Measurements from ENCODE around the gene GBX1. TPM values are rescaled to one million over a fixed set of nuclear protein-coding genes. Genes with fewer than 3 reads are reported as not detected.

Gene GBX1
- total RNA-seq, 1 donor from 2014 or later: not detected

DNA sequence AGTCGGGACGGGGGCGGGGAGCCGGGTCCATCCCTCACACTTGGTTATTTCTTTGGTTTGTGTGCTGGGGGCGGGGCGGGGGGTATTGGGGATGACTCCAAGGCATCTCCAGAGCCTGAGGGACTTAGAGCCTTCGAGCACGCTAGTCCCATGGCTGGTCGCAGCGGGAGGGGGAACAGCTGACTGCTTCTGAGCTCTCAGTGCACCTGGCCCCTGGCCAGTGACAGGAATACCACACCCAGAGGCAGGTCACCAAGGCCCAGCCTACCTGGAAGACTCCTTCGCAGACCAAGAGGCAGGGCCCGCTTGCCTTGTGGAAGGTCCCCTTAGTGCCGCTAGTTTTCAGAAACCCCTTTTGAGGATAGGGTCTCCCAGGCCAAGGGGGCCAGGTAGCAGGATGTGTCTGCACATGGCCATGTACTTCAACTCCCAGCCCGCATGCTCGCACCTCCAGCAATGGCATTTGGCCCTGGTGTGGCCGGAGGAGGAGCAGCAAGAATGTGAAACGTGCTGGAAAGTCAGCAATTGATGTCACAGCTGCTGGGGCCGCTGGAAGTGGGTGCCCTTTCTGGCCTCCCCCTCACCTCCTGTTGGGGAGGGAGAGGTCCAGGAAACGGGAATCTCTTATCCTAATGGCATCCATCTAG, 40.9 kb downstream of the GBX1 start:
- no peak for DNase-seq

DNA sequence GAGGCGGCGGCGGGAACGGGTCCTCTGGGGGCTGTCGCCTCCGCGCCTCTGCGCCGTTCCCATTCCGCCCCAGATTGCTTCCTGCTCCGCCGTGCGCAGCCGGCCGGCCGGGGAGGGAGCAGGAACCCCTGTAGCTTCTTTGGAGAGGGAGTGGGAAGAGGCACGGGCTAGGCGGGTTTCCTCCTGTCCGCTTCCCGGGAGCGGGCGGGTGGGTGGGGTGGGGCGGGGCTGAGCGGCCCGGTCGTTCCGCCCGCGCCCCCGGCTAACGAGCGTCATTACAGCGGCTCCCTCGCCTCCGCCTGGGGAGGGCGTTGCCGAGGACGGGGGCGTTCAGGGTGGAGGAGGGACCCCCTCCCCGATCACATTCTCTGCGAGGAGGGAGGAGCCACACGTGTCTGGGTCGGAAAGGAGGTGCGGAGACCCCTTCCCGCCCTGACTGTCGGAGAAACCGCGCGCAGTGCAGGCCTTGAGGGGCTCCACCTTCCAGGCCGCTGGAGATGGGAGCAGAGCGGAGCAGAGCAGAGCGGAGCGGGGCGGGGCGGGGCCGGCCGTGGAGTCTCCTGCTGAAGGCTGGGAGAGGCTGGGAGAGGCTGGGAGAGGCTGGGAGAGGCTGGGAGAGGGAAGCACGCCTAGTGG, 41.5 kb downstream of the GBX1 start:
- peak; percentile 65 for DNase-seq

DNA sequence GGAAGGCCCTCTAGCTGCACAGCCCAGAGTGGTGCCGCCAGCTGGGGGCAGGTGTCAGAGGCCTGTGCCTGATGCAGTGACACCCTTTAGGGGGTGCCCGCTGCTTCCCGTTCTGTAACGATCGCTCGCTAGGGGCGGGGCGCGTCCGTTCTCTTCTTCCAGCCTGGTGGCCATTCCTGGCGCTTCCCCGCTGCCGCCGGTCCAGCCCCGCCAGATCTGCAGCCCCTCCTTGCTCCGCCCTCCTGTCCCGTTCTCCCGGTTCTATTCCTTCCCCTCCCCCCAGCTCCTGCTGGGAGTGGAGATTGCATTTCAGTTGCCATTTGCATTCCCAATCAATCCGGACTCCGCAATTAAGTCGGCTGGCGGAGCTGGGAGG, 42.0 kb downstream of the GBX1 start:
- DNase-seq: peak; percentile 85

- no peak for DNase-seq
Observed at GRCh38 chr7:151124899-151125399, 42.5 kb downstream of the GBX1 start.

- no peak for DNase-seq
Observed at GRCh38 chr7:151124481-151124880, 43.0 kb downstream of the GBX1 start.

DNA sequence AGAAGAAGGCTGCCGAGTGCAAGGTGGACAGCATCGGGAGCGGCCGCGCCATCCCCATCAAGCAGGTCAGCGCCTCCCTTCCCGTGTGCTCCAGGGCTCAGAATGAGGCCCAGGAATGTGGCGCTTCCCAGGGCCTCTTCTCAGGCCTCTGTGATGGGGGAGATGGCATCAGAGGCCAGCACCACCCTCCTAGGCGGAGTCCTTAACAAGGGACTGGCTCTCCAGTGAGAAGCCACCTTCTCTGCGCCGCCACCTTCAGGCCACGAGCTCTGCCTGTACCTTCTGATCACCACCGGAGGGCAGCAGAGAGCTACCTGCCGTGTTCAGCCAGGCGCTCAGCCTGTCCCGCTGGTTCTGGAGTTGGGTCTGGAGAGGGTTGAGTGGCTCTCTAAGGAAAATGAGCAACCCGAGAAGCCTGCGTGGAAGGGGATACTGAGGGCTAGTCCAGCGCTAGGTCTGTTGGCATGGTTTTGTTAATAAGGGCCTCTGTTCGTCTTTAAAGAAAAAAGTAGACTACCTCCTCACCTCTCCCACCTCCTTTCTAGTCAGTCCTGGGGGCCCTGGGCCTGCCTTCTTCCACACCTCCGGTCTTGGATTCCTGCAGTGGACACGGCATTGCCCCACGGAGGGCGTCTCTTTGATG, 43.6 kb downstream of the GBX1 start:
- peak; percentile 94 for DNase-seq

- DNase-seq: no peak
Observed at GRCh38 chr7:151123158-151123821, 44.2 kb downstream of the GBX1 start.

DNA sequence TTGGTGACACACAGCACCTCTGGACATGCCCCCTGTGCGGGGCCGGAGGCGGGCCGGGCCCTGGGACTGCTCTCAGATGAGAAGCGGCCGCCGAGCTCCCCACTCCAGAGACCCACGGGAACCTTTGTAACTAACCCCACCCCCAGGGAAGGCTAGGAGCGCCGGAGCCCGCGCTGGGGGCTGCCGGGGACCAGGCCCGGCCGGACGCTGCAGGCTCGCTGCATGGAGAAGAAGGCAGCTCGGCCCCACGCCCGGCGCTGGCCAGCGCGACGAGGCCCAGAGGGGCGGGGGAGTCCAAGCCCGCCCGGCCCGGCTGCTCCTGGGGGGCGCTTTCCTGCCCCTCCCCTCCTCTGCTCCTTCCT, 44.7 kb downstream of the GBX1 start:
- DNase-seq: no peak

DNA sequence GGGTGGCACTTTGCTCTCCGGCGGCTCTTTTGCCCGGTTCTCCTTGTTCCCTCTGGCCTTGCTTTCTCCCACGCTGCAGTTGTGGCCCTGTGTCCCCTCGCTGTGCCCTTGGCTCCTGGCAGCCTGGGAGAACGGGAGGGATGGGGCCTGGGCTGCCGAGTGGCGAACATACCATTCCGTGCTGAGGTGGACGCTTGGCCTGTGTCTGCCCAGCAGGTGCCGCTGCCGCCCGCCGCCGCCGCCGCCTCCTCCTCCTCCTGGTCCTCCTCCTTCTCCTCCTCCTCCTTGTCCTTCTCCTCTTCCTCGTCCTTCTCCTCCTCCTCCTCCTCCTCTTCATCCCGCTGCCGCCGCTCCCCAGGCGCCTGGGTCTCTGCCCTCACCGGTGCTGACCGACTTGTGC, 45.2 kb downstream of the GBX1 start:
- no peak for DNase-seq

DNA sequence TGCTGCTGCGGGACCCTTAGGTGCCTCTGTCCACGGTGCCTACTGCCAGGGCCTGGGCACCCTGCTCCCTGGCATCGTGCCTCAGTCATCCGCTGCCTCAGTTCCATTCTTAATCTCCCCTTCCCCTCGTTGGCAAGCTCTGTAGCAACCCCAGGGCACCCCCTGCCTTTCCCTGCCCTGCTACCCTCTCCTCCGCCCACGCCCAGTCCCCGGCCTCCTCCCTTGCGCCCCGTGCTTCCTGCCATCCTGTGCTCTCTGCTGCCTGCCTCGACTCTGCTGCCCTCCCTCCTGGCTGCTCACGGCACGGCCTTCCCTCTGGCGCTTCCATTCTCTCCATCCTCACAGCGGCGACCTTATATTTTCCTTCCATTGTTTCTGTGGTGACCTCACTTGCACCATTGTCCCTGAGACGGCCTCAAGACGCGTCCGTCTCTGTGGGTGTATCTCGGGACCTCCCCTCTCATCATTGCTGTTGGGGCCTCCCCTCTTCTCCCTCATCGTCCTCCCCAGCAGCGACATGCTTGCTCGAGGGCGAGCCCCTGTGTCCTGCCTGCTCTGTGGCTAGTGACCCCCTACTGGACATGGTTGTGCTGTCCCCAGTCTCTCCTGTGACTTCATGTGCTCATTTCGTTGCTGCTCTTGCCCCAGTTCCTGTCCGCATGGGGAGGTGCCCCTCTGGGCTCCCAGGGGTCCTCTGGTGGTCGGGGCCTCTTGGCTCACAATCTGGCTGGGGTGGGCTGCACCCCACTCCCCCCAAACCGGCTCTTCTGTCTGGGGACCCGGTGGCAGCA, 45.9 kb downstream of the GBX1 start:
- DNase-seq: no peak

GRCh38 chr7:151120896-151121295, 46.6 kb downstream of the GBX1 start:
- no peak for DNase-seq

DNA sequence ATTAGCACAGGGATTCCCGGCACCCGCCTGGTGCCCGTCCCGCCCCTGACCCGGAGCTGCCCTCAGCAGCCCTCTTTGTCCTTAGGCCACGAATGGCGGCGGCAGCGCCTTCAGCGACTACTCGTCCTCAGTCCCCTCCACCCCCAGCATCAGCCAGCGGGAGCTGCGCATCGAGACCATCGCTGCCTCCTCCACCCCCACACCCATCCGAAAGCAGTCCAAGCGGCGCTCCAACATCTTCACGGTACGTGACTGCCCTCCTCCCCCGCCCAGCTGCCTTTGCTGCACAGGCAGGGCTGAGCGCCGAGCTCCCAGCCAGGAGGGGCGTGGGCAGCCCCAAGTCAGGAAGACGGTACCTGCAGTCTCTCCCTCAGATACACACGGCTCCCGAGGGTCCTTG, 47.6 kb downstream of the GBX1 start:
- no peak for DNase-seq

GRCh38 chr7:151119055-151119415, 48.5 kb downstream of the GBX1 start:
- DNase-seq: no peak

DNA sequence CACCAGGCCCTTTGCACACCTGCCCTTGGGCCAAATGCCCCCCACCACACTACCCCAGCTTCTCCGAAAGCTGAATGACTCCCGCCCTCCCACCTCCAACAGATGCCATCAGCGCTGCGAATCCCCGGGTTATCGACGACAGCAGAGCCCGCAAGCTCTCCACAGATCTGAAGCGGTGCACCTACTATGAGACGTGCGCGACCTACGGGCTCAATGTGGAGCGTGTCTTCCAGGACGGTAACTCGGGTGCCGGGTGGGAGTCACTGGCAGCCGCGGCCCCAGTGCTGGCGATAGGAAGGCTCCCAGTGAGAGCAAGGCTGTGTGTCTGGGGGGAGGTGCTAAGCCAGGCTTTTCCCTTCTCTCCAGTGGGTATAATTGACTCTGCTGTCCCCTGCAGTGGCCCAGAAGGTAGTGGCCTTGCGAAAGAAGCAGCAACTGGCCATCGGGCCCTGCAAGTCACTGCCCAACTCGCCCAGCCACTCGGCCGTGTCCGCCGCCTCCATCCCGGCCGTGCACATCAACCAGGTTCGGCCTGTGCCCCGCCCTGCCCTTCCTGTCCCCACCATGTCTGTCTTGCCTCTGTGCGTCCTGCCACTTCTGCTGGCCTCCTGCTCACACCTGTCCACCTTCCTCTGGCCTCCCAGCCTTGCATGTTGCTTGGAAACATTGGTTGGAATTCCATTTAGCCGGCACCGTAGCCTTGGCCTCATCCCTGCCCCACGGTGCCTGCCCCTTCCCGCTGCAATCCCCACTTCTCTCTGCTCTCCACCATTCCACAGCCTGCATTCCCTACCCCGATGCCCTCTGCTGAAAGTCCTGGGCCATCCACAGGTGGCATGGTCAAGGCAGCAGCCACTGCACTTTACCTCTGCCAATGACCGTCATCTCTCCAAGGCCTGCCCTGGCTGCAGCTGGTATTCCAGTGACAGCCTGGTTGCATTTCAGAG, 49.1 kb downstream of the GBX1 start:
- no peak for DNase-seq

DNA sequence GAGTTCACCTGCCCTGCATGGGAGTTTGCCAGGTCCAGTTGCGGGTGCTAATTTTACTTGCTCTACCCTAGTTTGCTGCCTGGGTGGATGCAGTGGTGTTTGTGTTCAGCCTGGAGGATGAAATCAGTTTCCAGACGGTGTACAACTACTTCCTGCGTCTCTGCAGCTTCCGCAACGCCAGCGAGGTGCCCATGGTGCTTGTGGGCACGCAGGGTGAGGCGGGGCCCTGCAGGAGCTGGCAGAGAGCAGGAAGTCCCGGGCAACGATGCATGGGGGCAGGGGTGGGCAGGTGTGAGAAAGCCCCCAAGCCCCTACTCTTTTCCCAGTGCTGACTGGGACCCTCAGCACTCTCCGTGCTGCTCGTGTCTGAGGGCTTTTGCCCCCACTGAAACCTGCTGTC, 49.9 kb downstream of the GBX1 start:
- no peak for DNase-seq

- DNase-seq: no peak
Observed at GRCh38 chr7:151116603-151117440, 50.7 kb downstream of the GBX1 start.

- DNase-seq: peak; percentile 64
Observed at GRCh38 chr7:151115836-151116418, 51.6 kb downstream of the GBX1 start.

DNA sequence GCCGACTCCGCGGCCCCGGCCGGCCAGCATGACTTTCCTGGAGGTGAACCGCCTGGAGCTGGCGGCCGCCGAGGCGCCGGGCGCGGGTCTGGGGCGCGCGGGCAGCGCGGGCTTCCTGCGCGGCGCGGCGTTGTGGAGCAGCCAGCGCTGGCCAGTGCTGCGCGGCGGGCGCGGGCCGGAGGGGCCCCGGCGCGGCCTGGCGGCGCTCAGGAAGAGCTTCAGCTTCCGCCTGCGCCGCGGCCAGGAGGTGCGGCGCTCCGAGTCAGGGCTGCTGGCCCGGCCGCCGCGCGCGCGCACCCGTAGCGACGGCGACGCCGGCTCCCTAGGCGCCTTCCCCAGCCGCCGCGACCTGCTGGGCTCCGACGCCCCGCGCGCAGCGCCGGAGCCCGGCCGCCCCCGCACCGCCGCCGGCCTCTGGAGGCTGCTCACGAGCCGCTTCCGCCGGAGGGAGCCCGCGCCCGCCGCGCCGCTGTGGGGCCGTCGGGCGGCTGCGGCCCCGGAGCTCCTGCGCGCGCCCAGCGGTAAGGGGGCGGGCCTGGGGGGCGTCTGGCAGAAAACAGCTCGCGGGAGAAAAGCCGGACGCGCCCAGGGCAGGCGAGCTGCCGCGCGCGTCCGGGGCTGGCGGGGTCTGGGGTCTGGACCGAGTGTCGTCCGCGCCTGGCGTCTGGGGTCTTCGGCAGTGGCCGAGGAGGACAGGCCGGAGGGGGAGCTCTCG, 52.2 kb downstream of the GBX1 start:
- peak; percentile 48 for DNase-seq

Data from tongue (tissue), 2 donors.